ENCODE measurements around the gene BMP8B. TPM values are rescaled to one million over a fixed set of nuclear protein-coding genes. Genes with fewer than 3 reads are reported as not detected.
"Not testable (repeated sequence)": the region's sequence is repeated elsewhere in the genome, so short reads cannot be mapped to it uniquely, and the experiment has no call there.

The BMP8B gene
- polyA plus RNA-seq, 3 donors, result 0.14 to 1.3 (median 0.24) TPM

GRCh38 chr1:39787468-39787867 is 1.2 kb downstream of the BMP8B start:
- H3K36me3 Mint-ChIP-seq, result peaks cover 0 to 11% of the 10 kb centered on the region in 2 donors
- Histone ChIP-seq H3K9ac (ENCODE audit: insufficient read depth, low read length, poor library complexity, severe bottlenecking) (no peak overlapping the region), H3K27me3 (ENCODE audit: control insufficient read depth in 2 of 2, insufficient read depth in 2 of 2, low read length in 2 of 2) (peaks cover 0 to 6% of the 10 kb centered on the region in 2 donors), H3K4me2 (replicated peaks; ENCODE audit: extremely low read depth, low read length, poor library complexity, severe bottlenecking) (no peak overlapping the region), H3K4me1 (ENCODE audit: control insufficient read depth in 1 of 2, insufficient read depth in 2 of 2, low read length in 2 of 2) (peaks cover 16 to 21% of the 10 kb centered on the region in 2 donors), H3K36me3 (replicated peaks in 1 of 2; ENCODE audit: control insufficient read depth in 1 of 2, insufficient read depth in 2 of 2, low read length in 2 of 2) (no peaks in the 10 kb centered on the region), H3K79me2 (ENCODE audit: insufficient read depth, low read length) (peaks cover 9% of the 10 kb centered on the region), H3K27ac (ENCODE audit: low read depth in 1 of 2, low read length in 2 of 2) (no peak overlapping the region), H2AFZ (ENCODE audit: insufficient read depth, low read depth, low read length, poor library complexity, severe bottlenecking) (no peak overlapping the region), H3K9me3 (replicated peaks in 1 of 2; ENCODE audit: control insufficient read depth in 1 of 2, insufficient read depth in 1 of 2, low read length in 2 of 2) (no peaks in the 10 kb centered on the region), H3K4me3 (replicated peaks in 1 of 3; ENCODE audit: low read depth in 2 of 3, low read length in 3 of 3) (no peak overlapping the region), H4K20me1 (ENCODE audit: insufficient read depth, low read length) (no peaks in the 10 kb centered on the region)
- peak overlapping the region; percentile 71 to 78 for H3K4me3 Mint-ChIP-seq
- peaks cover 0 to 2% (median 0%) of the 10 kb centered on the region in 7 donors for H3K9me3 Mint-ChIP-seq
- WGBS (ENCODE audit: insufficient coverage), result 87% methylated on average over 6 of the region's 11 CpGs
- peaks cover 9 to 12% (median 12%) of the 10 kb centered on the region in 3 donors for H3K27me3 Mint-ChIP-seq (ENCODE audit: low read depth in 3 of 3)
- no peak for DNase-seq
- no peak overlapping the region for H3K27ac Mint-ChIP-seq
- no peak for TF ChIP-seq CTCF (IDR thresholded peaks at IDR 0.05)
- intact Hi-C loops (cut with micrococcal nuclease), result loop anchor here in 1 of 2 donors (10.0 kb wide), 1 partner anchor 53 kb away; the partner anchor contains the start of gene PPIE
- peaks cover 28% of the 10 kb centered on the region for H3K4me1 Mint-ChIP-seq

DNA sequence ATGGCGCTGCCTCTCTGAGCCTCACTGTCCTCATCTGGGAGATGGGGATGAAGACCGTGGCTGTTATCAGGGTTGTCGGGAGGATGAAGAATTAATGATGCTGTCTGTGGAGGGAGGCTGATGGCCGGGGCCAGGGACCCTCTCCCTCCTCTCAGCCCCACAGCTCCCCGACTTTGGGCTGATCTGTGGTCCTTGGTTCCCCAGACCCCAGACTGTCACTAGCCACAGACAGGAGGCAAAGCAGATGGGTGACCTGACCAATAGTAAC is 1.6 kb downstream of the BMP8B start:
- H3K27ac ChIP-seq (ENCODE audit: low read depth in 1 of 2, low read length in 2 of 2); H2AFZ ChIP-seq (ENCODE audit: insufficient read depth, low read depth, low read length, poor library complexity, severe bottlenecking); H3K9me3 Mint-ChIP-seq; H3K27me3 ChIP-seq (ENCODE audit: control insufficient read depth in 2 of 2, insufficient read depth in 2 of 2, low read length in 2 of 2); H4K20me1 ChIP-seq (ENCODE audit: insufficient read depth, low read length); H3K9ac ChIP-seq (ENCODE audit: insufficient read depth, low read length, poor library complexity, severe bottlenecking); H3K4me2 ChIP-seq (replicated peaks; ENCODE audit: extremely low read depth, low read length, poor library complexity, severe bottlenecking); H3K27ac Mint-ChIP-seq; H3K4me3 ChIP-seq (replicated peaks in 1 of 3; ENCODE audit: low read depth in 2 of 3, low read length in 3 of 3); H3K36me3 ChIP-seq (replicated peaks in 1 of 2; ENCODE audit: control insufficient read depth in 1 of 2, insufficient read depth in 2 of 2, low read length in 2 of 2); DNase-seq; H3K9me3 ChIP-seq (replicated peaks in 1 of 2; ENCODE audit: control insufficient read depth in 1 of 2, insufficient read depth in 1 of 2, low read length in 2 of 2); H3K79me2 ChIP-seq (ENCODE audit: insufficient read depth, low read length): not testable (repeated sequence)
- no CpG with 5 or more reads among the region's 5 CpGs for WGBS (ENCODE audit: insufficient coverage)
- peaks cover 16 to 20% of the 10 kb centered on the region in 2 donors for H3K4me1 ChIP-seq (ENCODE audit: control insufficient read depth in 1 of 2, insufficient read depth in 2 of 2, low read length in 2 of 2)
- Mint-ChIP-seq H3K36me3 (peaks cover 0 to 11% of the 10 kb centered on the region in 2 donors), H3K4me1 (peaks cover 27% of the 10 kb centered on the region), H3K27me3 (ENCODE audit: low read depth in 3 of 3) (peaks cover 9 to 12% (median 12%) of the 10 kb centered on the region in 3 donors), H3K4me3 (peak overlapping the region in 1 of 2 donors; percentile 78)
- intact Hi-C loops (cut with micrococcal nuclease), result loop anchor here in 1 of 2 donors (10.0 kb wide), 1 partner anchor 52 kb away; the partner anchor contains the start of gene PPIE

GRCh38 chr1:39786303-39787107 is 2.2 kb downstream of the BMP8B start:
- intact Hi-C loops (cut with micrococcal nuclease), result loop anchor here in 1 of 2 donors (10.0 kb wide), 1 partner anchor 52 kb away; the partner anchor contains the start of gene PPIE
- not testable (repeated sequence) for H3K79me2 ChIP-seq (ENCODE audit: insufficient read depth, low read length); DNase-seq; H4K20me1 ChIP-seq (ENCODE audit: insufficient read depth, low read length); H3K27ac ChIP-seq (ENCODE audit: low read depth in 1 of 2, low read length in 2 of 2); H3K9ac ChIP-seq (ENCODE audit: insufficient read depth, low read length, poor library complexity, severe bottlenecking); H3K4me2 ChIP-seq (replicated peaks; ENCODE audit: extremely low read depth, low read length, poor library complexity, severe bottlenecking); H3K36me3 ChIP-seq (replicated peaks in 1 of 2; ENCODE audit: control insufficient read depth in 1 of 2, insufficient read depth in 2 of 2, low read length in 2 of 2); H3K9me3 ChIP-seq (replicated peaks in 1 of 2; ENCODE audit: control insufficient read depth in 1 of 2, insufficient read depth in 1 of 2, low read length in 2 of 2); H3K27me3 ChIP-seq (ENCODE audit: control insufficient read depth in 2 of 2, insufficient read depth in 2 of 2, low read length in 2 of 2); H3K4me3 ChIP-seq (replicated peaks in 1 of 3; ENCODE audit: low read depth in 2 of 3, low read length in 3 of 3); H3K9me3 Mint-ChIP-seq; H3K4me3 Mint-ChIP-seq; H2AFZ ChIP-seq (ENCODE audit: insufficient read depth, low read depth, low read length, poor library complexity, severe bottlenecking)
- Mint-ChIP-seq H3K27ac (peak overlapping the region in 1 of 7 donors; percentile 50), H3K4me1 (peaks cover 26% of the 10 kb centered on the region), H3K27me3 (ENCODE audit: low read depth in 3 of 3) (peaks cover 9 to 12% (median 12%) of the 10 kb centered on the region in 3 donors), H3K36me3 (peaks cover 0 to 11% of the 10 kb centered on the region in 2 donors)
- H3K4me1 ChIP-seq (ENCODE audit: control insufficient read depth in 1 of 2, insufficient read depth in 2 of 2, low read length in 2 of 2), result peaks cover 16 to 20% of the 10 kb centered on the region in 2 donors
- 100% methylated on average over 4 of the region's 12 CpGs for WGBS (ENCODE audit: insufficient coverage)

DNA sequence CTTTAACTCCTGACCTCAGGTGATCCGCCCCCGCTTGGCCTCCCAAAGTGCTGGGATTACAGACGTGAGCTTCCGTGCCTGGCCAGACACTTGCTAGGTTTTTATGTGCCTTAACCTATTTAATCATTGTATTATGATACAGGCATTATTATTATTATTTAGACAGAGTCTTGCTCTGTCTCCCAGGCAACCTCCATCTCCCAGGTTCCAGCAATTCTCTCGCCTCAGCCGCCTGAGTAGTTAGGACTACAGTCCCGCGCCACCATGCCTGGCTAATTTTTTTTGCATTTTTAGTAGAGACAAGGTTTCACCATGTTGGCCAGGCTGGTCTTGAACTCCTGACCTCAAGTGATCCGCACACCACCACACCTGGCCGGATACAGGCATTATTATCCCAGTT is 6.0 kb downstream of the BMP8B start:
- not testable (repeated sequence) for DNase-seq; H2AFZ ChIP-seq (ENCODE audit: insufficient read depth, low read depth, low read length, poor library complexity, severe bottlenecking); H3K36me3 ChIP-seq (replicated peaks in 1 of 2; ENCODE audit: control insufficient read depth in 1 of 2, insufficient read depth in 2 of 2, low read length in 2 of 2); H3K9me3 ChIP-seq (replicated peaks in 1 of 2; ENCODE audit: control insufficient read depth in 1 of 2, insufficient read depth in 1 of 2, low read length in 2 of 2); H4K20me1 ChIP-seq (ENCODE audit: insufficient read depth, low read length); H3K4me3 Mint-ChIP-seq; H3K27ac ChIP-seq (ENCODE audit: low read depth in 1 of 2, low read length in 2 of 2); H3K79me2 ChIP-seq (ENCODE audit: insufficient read depth, low read length); H3K4me2 ChIP-seq (replicated peaks; ENCODE audit: extremely low read depth, low read length, poor library complexity, severe bottlenecking); H3K27me3 ChIP-seq (ENCODE audit: control insufficient read depth in 2 of 2, insufficient read depth in 2 of 2, low read length in 2 of 2); H3K9me3 Mint-ChIP-seq; H3K9ac ChIP-seq (ENCODE audit: insufficient read depth, low read length, poor library complexity, severe bottlenecking); H3K4me3 ChIP-seq (replicated peaks in 1 of 3; ENCODE audit: low read depth in 2 of 3, low read length in 3 of 3); H3K27ac Mint-ChIP-seq
- WGBS (ENCODE audit: insufficient coverage), result 90% methylated on average over 2 of the region's 10 CpGs
- intact Hi-C loops (cut with micrococcal nuclease), result loop anchor here in 1 of 2 donors (10.0 kb wide), 1 partner anchor 48 kb away; the partner anchor contains the start of gene PPIE
- peaks cover 5 to 11% of the 10 kb centered on the region in 2 donors for H3K4me1 ChIP-seq (ENCODE audit: control insufficient read depth in 1 of 2, insufficient read depth in 2 of 2, low read length in 2 of 2)
- H3K4me1 Mint-ChIP-seq, result peaks cover 16% of the 10 kb centered on the region
- H3K36me3 Mint-ChIP-seq, result peaks cover 3 to 17% of the 10 kb centered on the region in 2 donors
- peaks cover 8 to 14% (median 9%) of the 10 kb centered on the region in 3 donors for H3K27me3 Mint-ChIP-seq (ENCODE audit: low read depth in 3 of 3)

All from CD14-positive monocyte (primary cell).